ENCODE results near the gene USPL1. TPM values are rescaled to one million over a fixed set of nuclear protein-coding genes. Genes with fewer than 3 reads are reported as not detected.

The USPL1 gene
- 14.2 TPM for polyA plus RNA-seq (2013, experiment 1 of 2)
- polyA plus RNA-seq (2013, experiment 2 of 2): 13.5 TPM

GRCh38 chr13:30617315-30618185 lies at the start of gene USPL1:
Gene USPL1, plus strand, starts transcription at chr13:30617920. Its CDS starts 3,221 bp downstream, at chr13:30621141.
- Histone ChIP-seq H2AFZ (ENCODE audit: low read depth, low read length) (peak within 1 kb of the TSS; percentile 72), H3K27ac (ENCODE audit: low read length, poor library complexity, severe bottlenecking) (peak within 1 kb of the TSS; percentile 99), H3K4me3 (ENCODE audit: insufficient read depth in 1 of 2, low read depth in 1 of 2, low read length in 2 of 2) (peak within 1 kb of the TSS; percentile 73 to 95), H3K79me1 (replicated peaks; ENCODE audit: low read length, poor library complexity, severe bottlenecking) (peaks cover 9% of the 10 kb centered on the region), H3K9me3 (ENCODE audit: control insufficient read depth, low read length) (no peaks in the 10 kb centered on the region), H2BK5ac (ENCODE audit: low read depth, low read length, poor library complexity, severe bottlenecking) (peak within 1 kb of the TSS; percentile 90), H3K27me3 (ENCODE audit: control insufficient read depth in 1 of 2, insufficient read depth in 1 of 2, low read length in 2 of 2) (no peaks in the 10 kb centered on the region), H3K23ac (ENCODE audit: low read length in 2 of 2) (peak within 1 kb of the TSS; percentile 9 to 93), H3K36me3 (ENCODE audit: control insufficient read depth in 1 of 2, insufficient read depth in 2 of 2, low read depth in 1 of 2, low read length in 2 of 2) (peaks cover 0 to 7% of the 10 kb centered on the region in 2 experiments), H3K4ac (ENCODE audit: low read depth in 1 of 2, low read length in 2 of 2) (peak within 1 kb of the TSS; percentile 92 to 94), H2BK120ac (ENCODE audit: low read depth, low read length) (peak within 1 kb of the TSS; percentile 65), H3K4me2 (ENCODE audit: low read length, poor library complexity, severe bottlenecking) (peak within 1 kb of the TSS; percentile 89), H2BK15ac (ENCODE audit: low read depth, poor library complexity, severe bottlenecking) (peak within 1 kb of the TSS; percentile 55), H4K8ac (ENCODE audit: low read length) (peak within 1 kb of the TSS; percentile 95), H2BK12ac (ENCODE audit: low read length in 2 of 2) (peak within 1 kb of the TSS in 1 of 2 experiments; percentile 3), H2AK5ac (ENCODE audit: low read length, severe bottlenecking) (peak within 1 kb of the TSS; percentile 70), H3K14ac (ENCODE audit: low read length in 2 of 2) (peak within 1 kb of the TSS; percentile 63 to 95), H3K18ac (ENCODE audit: low read depth in 1 of 2, low read length in 2 of 2) (peak within 1 kb of the TSS; percentile 97 to 98), H3K9ac (ENCODE audit: low read length) (peak within 1 kb of the TSS; percentile 100), H4K91ac (ENCODE audit: low read length) (peak within 1 kb of the TSS; percentile 96), H3K4me1 (ENCODE audit: control insufficient read depth, insufficient read depth, low read depth, low read length) (no peaks in the 10 kb centered on the region)
- peak; percentile 99 for DNase-seq
- under 1% methylated on average over 78 of the region's 78 CpGs for whole genome bisulfite sequencing

GRCh38 chr13:30569901-30570576 lies 47.7 kb upstream of the USPL1 start:
- 46% methylated on average over 6 of the region's 8 CpGs for WGBS
- DNase-seq: peak; percentile 96
- Histone ChIP-seq H4K91ac (ENCODE audit: low read length) (no peak overlapping the region), H3K27ac (ENCODE audit: low read length, poor library complexity, severe bottlenecking) (peak overlapping the region; percentile 27), H3K4me1 (ENCODE audit: control insufficient read depth, insufficient read depth, low read depth, low read length) (peaks cover 2% of the 10 kb centered on the region), H3K4ac (ENCODE audit: low read depth in 1 of 2, low read length in 2 of 2) (no peak overlapping the region), H3K9ac (ENCODE audit: low read length) (peak overlapping the region; percentile 48), H2BK12ac (ENCODE audit: low read length in 2 of 2) (no peak overlapping the region), H2AK5ac (ENCODE audit: low read length, severe bottlenecking) (no peak overlapping the region), H3K79me1 (replicated peaks; ENCODE audit: low read length, poor library complexity, severe bottlenecking) (peaks cover 2% of the 10 kb centered on the region), H3K23ac (ENCODE audit: low read length in 2 of 2) (no peak overlapping the region), H4K8ac (ENCODE audit: low read length) (peak overlapping the region; percentile 5), H3K36me3 (ENCODE audit: control insufficient read depth in 1 of 2, insufficient read depth in 2 of 2, low read depth in 1 of 2, low read length in 2 of 2) (no peaks in the 10 kb centered on the region), H2BK120ac (ENCODE audit: low read depth, low read length) (no peak overlapping the region), H2AFZ (ENCODE audit: low read depth, low read length) (no peak overlapping the region), H2BK15ac (ENCODE audit: low read depth, poor library complexity, severe bottlenecking) (no peak overlapping the region), H3K14ac (ENCODE audit: low read length in 2 of 2) (no peak overlapping the region), H3K18ac (ENCODE audit: low read depth in 1 of 2, low read length in 2 of 2) (peak overlapping the region in 1 of 2 experiments; percentile 16), H3K27me3 (ENCODE audit: control insufficient read depth in 1 of 2, insufficient read depth in 1 of 2, low read length in 2 of 2) (no peaks in the 10 kb centered on the region), H3K9me3 (ENCODE audit: control insufficient read depth, low read length) (no peaks in the 10 kb centered on the region), H3K4me2 (ENCODE audit: low read length, poor library complexity, severe bottlenecking) (no peak overlapping the region), H3K4me3 (ENCODE audit: insufficient read depth in 1 of 2, low read depth in 1 of 2, low read length in 2 of 2) (peak overlapping the region in 1 of 2 experiments; percentile 29), H2BK5ac (ENCODE audit: low read depth, low read length, poor library complexity, severe bottlenecking) (no peak overlapping the region)

GRCh38 chr13:30570691-30571090 lies 47.0 kb upstream of the USPL1 start:
- H3K27ac ChIP-seq (ENCODE audit: low read length, poor library complexity, severe bottlenecking): no peak overlapping the region
- no peaks in the 10 kb centered on the region for H3K9me3 ChIP-seq (ENCODE audit: control insufficient read depth, low read length)
- H2BK12ac ChIP-seq (ENCODE audit: low read length in 2 of 2): no peak overlapping the region
- H2BK120ac ChIP-seq (ENCODE audit: low read depth, low read length): no peak overlapping the region
- no peaks in the 10 kb centered on the region for H3K27me3 ChIP-seq (ENCODE audit: control insufficient read depth in 1 of 2, insufficient read depth in 1 of 2, low read length in 2 of 2)
- DNase-seq: peak; percentile 4
- H2AFZ ChIP-seq (ENCODE audit: low read depth, low read length): no peak overlapping the region
- peaks cover 2% of the 10 kb centered on the region for H3K4me1 ChIP-seq (ENCODE audit: control insufficient read depth, insufficient read depth, low read depth, low read length)
- H2BK15ac ChIP-seq (ENCODE audit: low read depth, poor library complexity, severe bottlenecking): no peak overlapping the region
- H3K14ac ChIP-seq (ENCODE audit: low read length in 2 of 2): no peak overlapping the region
- H3K23ac ChIP-seq (ENCODE audit: low read length in 2 of 2): no peak overlapping the region
- no peak overlapping the region for H4K91ac ChIP-seq (ENCODE audit: low read length)
- H3K4me2 ChIP-seq (ENCODE audit: low read length, poor library complexity, severe bottlenecking): no peak overlapping the region
- H3K4me3 ChIP-seq (ENCODE audit: insufficient read depth in 1 of 2, low read depth in 1 of 2, low read length in 2 of 2): peak overlapping the region in 1 of 2 experiments; percentile 29
- H3K36me3 ChIP-seq (ENCODE audit: control insufficient read depth in 1 of 2, insufficient read depth in 2 of 2, low read depth in 1 of 2, low read length in 2 of 2): no peaks in the 10 kb centered on the region
- no peak overlapping the region for H3K18ac ChIP-seq (ENCODE audit: low read depth in 1 of 2, low read length in 2 of 2)
- no peak overlapping the region for H2BK5ac ChIP-seq (ENCODE audit: low read depth, low read length, poor library complexity, severe bottlenecking)
- H4K8ac ChIP-seq (ENCODE audit: low read length): no peak overlapping the region
- no peak overlapping the region for H3K4ac ChIP-seq (ENCODE audit: low read depth in 1 of 2, low read length in 2 of 2)
- H3K79me1 ChIP-seq (replicated peaks; ENCODE audit: low read length, poor library complexity, severe bottlenecking): peaks cover 2% of the 10 kb centered on the region
- H3K9ac ChIP-seq (ENCODE audit: low read length): peak overlapping the region; percentile 48
- H2AK5ac ChIP-seq (ENCODE audit: low read length, severe bottlenecking): no peak overlapping the region

- Histone ChIP-seq H3K27ac (ENCODE audit: low read length, poor library complexity, severe bottlenecking) (peak overlapping the region; percentile 61), H2BK12ac (ENCODE audit: low read length in 2 of 2) (no peak overlapping the region), H3K9ac (ENCODE audit: low read length) (peak overlapping the region; percentile 89), H3K4me1 (ENCODE audit: control insufficient read depth, insufficient read depth, low read depth, low read length) (peaks cover 2% of the 10 kb centered on the region), H3K4me2 (ENCODE audit: low read length, poor library complexity, severe bottlenecking) (peak overlapping the region; percentile 16), H3K4me3 (ENCODE audit: insufficient read depth in 1 of 2, low read depth in 1 of 2, low read length in 2 of 2) (peak overlapping the region in 1 of 2 experiments; percentile 72), H3K9me3 (ENCODE audit: control insufficient read depth, low read length) (no peaks in the 10 kb centered on the region), H2BK5ac (ENCODE audit: low read depth, low read length, poor library complexity, severe bottlenecking) (no peak overlapping the region), H3K4ac (ENCODE audit: low read depth in 1 of 2, low read length in 2 of 2) (no peak overlapping the region), H4K91ac (ENCODE audit: low read length) (no peak overlapping the region), H3K18ac (ENCODE audit: low read depth in 1 of 2, low read length in 2 of 2) (no peak overlapping the region), H3K79me1 (replicated peaks; ENCODE audit: low read length, poor library complexity, severe bottlenecking) (peaks cover 5% of the 10 kb centered on the region), H4K8ac (ENCODE audit: low read length) (no peak overlapping the region), H2AFZ (ENCODE audit: low read depth, low read length) (no peak overlapping the region), H2BK15ac (ENCODE audit: low read depth, poor library complexity, severe bottlenecking) (no peak overlapping the region), H3K36me3 (ENCODE audit: control insufficient read depth in 1 of 2, insufficient read depth in 2 of 2, low read depth in 1 of 2, low read length in 2 of 2) (no peaks in the 10 kb centered on the region), H3K23ac (ENCODE audit: low read length in 2 of 2) (no peak overlapping the region), H2AK5ac (ENCODE audit: low read length, severe bottlenecking) (no peak overlapping the region), H3K27me3 (ENCODE audit: control insufficient read depth in 1 of 2, insufficient read depth in 1 of 2, low read length in 2 of 2) (no peaks in the 10 kb centered on the region), H3K14ac (ENCODE audit: low read length in 2 of 2) (no peak overlapping the region), H2BK120ac (ENCODE audit: low read depth, low read length) (no peak overlapping the region)
- DNase-seq: peak; percentile 76
- WGBS: no CpG with 5 or more reads among the region's 1 CpG
Measured at GRCh38 chr13:30572859-30573275, 44.9 kb upstream of the USPL1 start.

All from mesenchymal stem cell (in vitro differentiated cells and primary cell).